Mesenchymal stem cell (in vitro differentiated cells and primary cell): ENCODE results near the gene VPS16.
A peak's percentile ranks its signal among the peaks of the same experiment; 100 is the strongest.

Experiments used
- DNase-seq: peaks from one replicate; pipeline ENCODE4 v3.0.0-alpha.2; 2013
- H2AFZ ChIP-seq: one replicate; pipeline ENCODE4 v1.6.1; 2013; ENCODE audit warnings: low read depth, mild to moderate bottlenecking, control low read depth, inconsistent platforms, low read length, moderate library complexity
- H2AK5ac ChIP-seq: 2 replicates; pipeline ENCODE4 v1.6.1; 2013; ENCODE audit warnings: low read length, moderate library complexity, mild to moderate bottlenecking, inconsistent platforms; ENCODE audit not compliant: severe bottlenecking
- H2BK120ac ChIP-seq: one replicate; pipeline ENCODE4 v1.6.1; 2013; ENCODE audit warnings: low read depth, mild to moderate bottlenecking, inconsistent platforms, low read length, moderate library complexity
- H2BK12ac ChIP-seq, 2 experiments: one replicate each; pipeline ENCODE4 v1.6.1; 2013; ENCODE audit warnings: inconsistent platforms in 2 of 2, low read length in 2 of 2, mild to moderate bottlenecking in 2 of 2, moderate library complexity in 2 of 2, control low read depth in 1 of 2
- H2BK15ac ChIP-seq: one replicate; pipeline ENCODE4 v1.6.1; 2013; ENCODE audit warnings: mild to moderate bottlenecking, low read depth, inconsistent platforms; ENCODE audit not compliant: poor library complexity, severe bottlenecking
- H2BK5ac ChIP-seq: 2 replicates; pipeline ENCODE4 v1.6.1; 2013; ENCODE audit warnings: low read depth, mild to moderate bottlenecking, low read length, control low read depth, inconsistent platforms; ENCODE audit not compliant: poor library complexity, severe bottlenecking
- H3K14ac ChIP-seq, 2 experiments: one replicate each; pipeline ENCODE4 v1.6.1; 2013; ENCODE audit warnings: inconsistent platforms in 2 of 2, low read length in 2 of 2, control low read depth in 1 of 2, mild to moderate bottlenecking in 1 of 2, moderate library complexity in 1 of 2
- H3K18ac ChIP-seq, 2 experiments: one replicate each; pipeline ENCODE4 v1.6.1; 2013; ENCODE audit warnings: inconsistent platforms in 2 of 2, low read length in 2 of 2, control low read depth in 1 of 2, low read depth in 1 of 2, mild to moderate bottlenecking in 1 of 2
- H3K23ac ChIP-seq, 2 experiments: one replicate each; pipeline ENCODE4 v1.6.1; 2013; ENCODE audit warnings: inconsistent platforms in 2 of 2, low read length in 2 of 2, mild to moderate bottlenecking in 2 of 2, moderate library complexity in 2 of 2, control low read depth in 1 of 2
- H3K27ac ChIP-seq: 2 replicates; pipeline ENCODE4 v1.5.1; 2013; ENCODE audit warnings: mild to moderate bottlenecking, moderate library complexity, low read length, control low read depth, inconsistent platforms; ENCODE audit not compliant: poor library complexity, severe bottlenecking
- H3K27me3 ChIP-seq, 2 experiments: 2 replicates each; pipeline versions ENCODE4 v1.6.1 to v1.7.0; 2013; ENCODE audit warnings: low read length in 2 of 2, mild to moderate bottlenecking in 2 of 2, moderate library complexity in 2 of 2, control low read depth in 1 of 2, inconsistent platforms in 1 of 2; ENCODE audit not compliant: control insufficient read depth in 1 of 2, insufficient read depth in 1 of 2
- H3K36me3 ChIP-seq, 2 experiments: 2 replicates each; pipeline versions ENCODE4 v1.6.1 to v1.7.0; 2013; ENCODE audit warnings: low read length in 2 of 2, control low read depth in 1 of 2, inconsistent platforms in 1 of 2, low read depth in 1 of 2, mild to moderate bottlenecking in 1 of 2; ENCODE audit not compliant: insufficient read depth in 2 of 2, control insufficient read depth in 1 of 2
- H3K4ac ChIP-seq, 2 experiments: one replicate each; pipeline ENCODE4 v1.6.1; 2013; ENCODE audit warnings: inconsistent platforms in 2 of 2, low read length in 2 of 2, mild to moderate bottlenecking in 2 of 2, moderate library complexity in 2 of 2, control low read depth in 1 of 2, low read depth in 1 of 2
- H3K4me1 ChIP-seq: 2 replicates; pipeline ENCODE4 v1.6.1; 2013; ENCODE audit warnings: low read depth, low read length, control low read depth; ENCODE audit not compliant: control insufficient read depth, insufficient read depth
- H3K4me2 ChIP-seq: 2 replicates; pipeline ENCODE4 v1.6.1; 2013; ENCODE audit warnings: low read length, mild to moderate bottlenecking, inconsistent platforms; ENCODE audit not compliant: poor library complexity, severe bottlenecking
- H3K4me3 ChIP-seq, 2 experiments: 2 replicates each; pipeline versions ENCODE4 v1.5.1 to v1.7.0; 2013; ENCODE audit warnings: low read length in 2 of 2, mild to moderate bottlenecking in 2 of 2, control low read depth in 1 of 2, low read depth in 1 of 2; ENCODE audit not compliant: insufficient read depth in 1 of 2
- H3K79me1 ChIP-seq: replicated peaks from 2 replicates; pipeline ENCODE4 v1.6.1; 2013; ENCODE audit warnings: mild to moderate bottlenecking, control low read depth, low read length, inconsistent platforms; ENCODE audit not compliant: poor library complexity, severe bottlenecking
- H3K9ac ChIP-seq: 2 replicates; pipeline ENCODE4 v1.7.0; 2013; ENCODE audit warnings: mild to moderate bottlenecking, low read length, moderate library complexity
- H3K9me3 ChIP-seq: 2 replicates; pipeline ENCODE4 v1.7.0; 2013; ENCODE audit warnings: mild to moderate bottlenecking, low read length; ENCODE audit not compliant: control insufficient read depth
- H4K8ac ChIP-seq: one replicate; pipeline ENCODE4 v1.6.1; 2013; ENCODE audit warnings: inconsistent platforms, mild to moderate bottlenecking, low read length, moderate library complexity
- H4K91ac ChIP-seq: one replicate; pipeline ENCODE4 v1.6.1; 2013; ENCODE audit warnings: mild to moderate bottlenecking, low read length, inconsistent platforms
- WGBS: methylation state at CpG from one replicate; pipeline ENCODE4 v1.1.7; 2013; ENCODE audit warnings: mixed read lengths; 5-methylcytosine and 5-hydroxymethylcytosine counted together

The VPS16 gene

DNA sequence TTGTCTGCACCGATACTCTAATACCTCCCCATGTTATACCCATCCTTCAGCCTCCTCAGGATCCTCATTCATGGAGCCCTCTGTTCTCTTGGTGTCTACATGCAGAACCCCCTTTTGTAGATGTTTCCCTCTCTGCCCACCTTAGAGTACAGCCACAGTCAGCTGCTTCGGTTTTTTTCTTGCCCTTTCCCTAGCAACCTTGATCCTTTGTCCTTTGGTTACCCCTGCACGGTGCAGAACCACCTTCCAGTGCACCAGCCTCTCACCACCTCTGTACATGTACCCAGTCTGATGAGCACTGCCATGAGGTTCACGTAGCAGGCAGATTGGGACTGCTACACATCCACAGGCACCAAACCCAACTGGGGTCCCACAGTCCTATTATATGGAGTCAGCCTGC lies 7.3 kb downstream of the VPS16 start:
- no peak overlapping the region for H3K9ac ChIP-seq
- no peak overlapping the region for H3K14ac ChIP-seq
- H3K23ac ChIP-seq: no peak overlapping the region
- H3K9me3 ChIP-seq: no peaks in the 10 kb centered on the region
- H2BK5ac ChIP-seq: no peak overlapping the region
- H2AK5ac ChIP-seq: no peak overlapping the region
- 96% methylated on average over 4 of the region's 4 CpGs for WGBS
- no peak overlapping the region for H3K4me2 ChIP-seq
- H3K36me3 ChIP-seq: peaks cover 7 to 29% of the 10 kb centered on the region in 2 experiments
- peaks cover 3% of the 10 kb centered on the region for H3K4me1 ChIP-seq
- no peak overlapping the region for H4K91ac ChIP-seq
- no peak overlapping the region for H3K18ac ChIP-seq
- H3K27ac ChIP-seq: no peak overlapping the region
- DNase-seq: no peak
- no peak overlapping the region for H2BK120ac ChIP-seq
- H4K8ac ChIP-seq: no peak overlapping the region
- no peak overlapping the region for H3K4me3 ChIP-seq
- H3K27me3 ChIP-seq: no peaks in the 10 kb centered on the region
- H2AFZ ChIP-seq: no peak overlapping the region
- no peak overlapping the region for H2BK15ac ChIP-seq
- no peak overlapping the region for H2BK12ac ChIP-seq
- no peak overlapping the region for H3K4ac ChIP-seq
- peaks cover 28% of the 10 kb centered on the region for H3K79me1 ChIP-seq

DNA sequence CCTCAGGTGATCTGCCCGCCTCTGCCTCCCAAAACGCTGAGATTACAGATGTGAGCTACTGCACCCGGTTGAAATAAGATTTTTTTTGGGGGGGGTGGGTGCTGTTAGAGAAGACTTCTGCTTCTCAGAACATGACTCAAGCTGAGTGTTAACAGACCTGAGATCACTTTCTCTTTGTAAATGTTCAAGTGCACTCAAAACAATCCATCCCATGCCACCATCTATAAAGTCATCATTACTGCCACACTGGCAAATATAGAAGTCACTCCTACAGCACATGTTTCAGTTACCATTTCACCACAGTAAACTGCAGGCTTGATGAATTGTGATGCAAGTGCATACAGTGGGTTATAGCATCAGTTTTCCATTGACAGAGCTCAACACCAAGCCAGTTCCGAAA lies 9.0 kb downstream of the VPS16 start:
- Histone ChIP-seq H3K36me3 (peaks cover 10 to 17% of the 10 kb centered on the region in 2 experiments), H3K9me3 (no peaks in the 10 kb centered on the region), H2BK12ac (no peak overlapping the region), H3K27ac (no peak overlapping the region), H3K4me2 (no peak overlapping the region), H2AK5ac (no peak overlapping the region), H2BK15ac (no peak overlapping the region), H2AFZ (no peak overlapping the region), H3K9ac (no peak overlapping the region), H3K23ac (no peak overlapping the region), H3K14ac (no peak overlapping the region), H3K4ac (no peak overlapping the region), H3K79me1 (peaks cover 35% of the 10 kb centered on the region), H3K4me3 (no peak overlapping the region), H3K18ac (no peak overlapping the region), H2BK5ac (no peak overlapping the region), H2BK120ac (no peak overlapping the region), H3K4me1 (peaks cover 3% of the 10 kb centered on the region), H3K27me3 (no peaks in the 10 kb centered on the region), H4K8ac (no peak overlapping the region), H4K91ac (no peak overlapping the region)
- no peak for DNase-seq
- 93% methylated on average over 2 of the region's 4 CpGs for WGBS

DNA sequence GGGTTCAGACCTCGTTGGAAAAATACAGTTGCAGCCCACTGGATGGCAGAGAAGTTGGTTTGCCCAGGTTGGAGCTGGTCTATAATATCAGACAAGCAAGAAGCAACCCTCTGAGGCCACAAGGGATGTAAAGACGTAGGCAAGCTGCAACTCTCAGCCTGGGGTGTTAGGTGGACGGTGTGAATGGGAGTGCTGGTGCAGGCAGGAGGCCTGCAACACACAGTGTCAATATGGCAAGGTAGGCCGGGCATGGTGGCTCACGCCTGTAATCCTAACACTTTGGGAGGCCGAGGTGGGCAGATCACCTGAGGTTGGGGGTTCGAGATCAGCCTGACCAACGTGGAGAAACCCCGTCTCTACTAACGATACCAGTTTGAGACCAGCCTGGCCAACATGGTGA lies 10.5 kb downstream of the VPS16 start:
- no peak overlapping the region for H3K4me2 ChIP-seq
- no peaks in the 10 kb centered on the region for H3K27me3 ChIP-seq
- no peak overlapping the region for H2BK12ac ChIP-seq
- no peak overlapping the region for H3K4me3 ChIP-seq
- H2AK5ac ChIP-seq: no peak overlapping the region
- no peak overlapping the region for H2AFZ ChIP-seq
- no peak overlapping the region for H4K8ac ChIP-seq
- no peak overlapping the region for H2BK5ac ChIP-seq
- WGBS: 95% methylated on average over 10 of the region's 10 CpGs
- peaks cover 7 to 13% of the 10 kb centered on the region in 2 experiments for H3K36me3 ChIP-seq
- no peak overlapping the region for H3K9ac ChIP-seq
- no peak overlapping the region for H2BK120ac ChIP-seq
- no peak overlapping the region for H3K4ac ChIP-seq
- H3K18ac ChIP-seq: no peak overlapping the region
- no peak overlapping the region for H3K14ac ChIP-seq
- no peak overlapping the region for H4K91ac ChIP-seq
- peaks cover 34% of the 10 kb centered on the region for H3K79me1 ChIP-seq
- no peaks in the 10 kb centered on the region for H3K9me3 ChIP-seq
- H3K27ac ChIP-seq: no peak overlapping the region
- DNase-seq: no peak
- H2BK15ac ChIP-seq: no peak overlapping the region
- H3K23ac ChIP-seq: no peak overlapping the region
- H3K4me1 ChIP-seq: peaks cover 3% of the 10 kb centered on the region

DNA sequence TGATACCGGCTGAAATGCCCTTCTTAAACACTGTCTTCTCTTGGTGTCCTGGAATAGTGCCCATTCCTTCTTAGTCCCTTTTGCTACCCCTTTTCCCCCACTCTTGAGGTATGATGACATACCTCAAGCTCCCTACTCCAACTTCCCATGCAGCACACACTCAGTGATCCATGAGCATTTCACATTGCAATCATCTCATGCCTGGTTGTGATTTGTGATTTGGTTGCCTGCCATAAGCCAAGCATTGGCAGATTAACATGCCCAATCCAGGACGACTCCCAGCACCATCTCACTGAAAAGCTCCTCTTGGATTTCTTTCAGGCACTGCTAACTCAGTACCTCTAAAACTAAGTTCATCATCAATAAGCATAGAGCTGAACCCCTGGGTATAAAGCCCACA lies 18.0 kb downstream of the VPS16 start:
- no peak for DNase-seq
- Histone ChIP-seq H4K91ac (no peak overlapping the region), H3K4me1 (peaks cover 3% of the 10 kb centered on the region), H2BK12ac (no peak overlapping the region), H3K4me3 (no peak overlapping the region), H3K9me3 (no peaks in the 10 kb centered on the region), H3K23ac (no peak overlapping the region), H3K36me3 (peaks cover 33 to 40% of the 10 kb centered on the region in 2 experiments), H3K4ac (no peak overlapping the region), H2BK120ac (no peak overlapping the region), H3K4me2 (no peak overlapping the region), H3K27me3 (no peaks in the 10 kb centered on the region), H2BK15ac (no peak overlapping the region), H2AK5ac (no peak overlapping the region), H2BK5ac (no peak overlapping the region), H4K8ac (no peak overlapping the region), H3K9ac (peak overlapping the region; percentile 23), H3K14ac (no peak overlapping the region), H3K79me1 (peaks cover 24% of the 10 kb centered on the region), H2AFZ (no peak overlapping the region), H3K27ac (no peak overlapping the region), H3K18ac (no peak overlapping the region)
- 98% methylated on average over 2 of the region's 2 CpGs for WGBS
